ENCODE data around the gene SRL. TPM values are rescaled to one million over a fixed set of nuclear protein-coding genes. Genes with fewer than 3 reads are reported as not detected.
A peak's percentile ranks its signal among the peaks of the same experiment; 100 is the strongest.

Gene SRL
- total and polyA plus RNA-seq, 2 donors: 1.1 to 1.4 TPM

GRCh38 chr16:4249530-4250308 lies 7.8 kb upstream of the SRL start:
- Histone ChIP-seq H3K4me3 (ENCODE audit: low read length in 2 of 2) (no peak overlapping the region), H3K36me3 (ENCODE audit: control insufficient read depth in 2 of 2, insufficient read depth in 2 of 2, low read length in 1 of 2) (no peaks in the 10 kb centered on the region), H3K4me1 (ENCODE audit: control insufficient read depth in 2 of 2, insufficient read depth in 2 of 2, low read length in 2 of 2) (peaks cover 2 to 17% of the 10 kb centered on the region in 2 donors), H3K27me3 (ENCODE audit: control insufficient read depth in 2 of 2, insufficient read depth in 1 of 2, low read length in 1 of 2) (no peaks in the 10 kb centered on the region), H3K27ac (ENCODE audit: low read depth in 1 of 2, low read length in 1 of 2) (no peak overlapping the region), H3K9me3 (ENCODE audit: control insufficient read depth in 2 of 2, insufficient read depth in 1 of 2, low read length in 1 of 2) (peaks cover 0 to 5% of the 10 kb centered on the region in 2 donors)
- 97% methylated on average over 12 of the region's 12 CpGs for WGBS
- DNase-seq (ENCODE audit: low read depth in 6 of 9, low spot score in 9 of 9): no peak

- Histone ChIP-seq H3K36me3 (ENCODE audit: control insufficient read depth in 2 of 2, insufficient read depth in 2 of 2, low read length in 1 of 2) (no peaks in the 10 kb centered on the region), H3K27ac (ENCODE audit: low read depth in 1 of 2, low read length in 1 of 2) (no peak overlapping the region), H3K27me3 (ENCODE audit: control insufficient read depth in 2 of 2, insufficient read depth in 1 of 2, low read length in 1 of 2) (no peaks in the 10 kb centered on the region), H3K4me1 (ENCODE audit: control insufficient read depth in 2 of 2, insufficient read depth in 2 of 2, low read length in 2 of 2) (peaks cover 0 to 9% of the 10 kb centered on the region in 2 donors), H3K9me3 (ENCODE audit: control insufficient read depth in 2 of 2, insufficient read depth in 1 of 2, low read length in 1 of 2) (no peaks in the 10 kb centered on the region), H3K4me3 (ENCODE audit: low read length in 2 of 2) (no peak overlapping the region)
- no peak for DNase-seq (ENCODE audit: low read depth in 6 of 9, low spot score in 9 of 9)
- WGBS: 95% methylated on average over 7 of the region's 7 CpGs
Observed at GRCh38 chr16:4247460-4247784, 5.5 kb upstream of the SRL start.

- no peaks in the 10 kb centered on the region for H3K27me3 ChIP-seq (ENCODE audit: control insufficient read depth in 2 of 2, insufficient read depth in 1 of 2, low read length in 1 of 2)
- DNase-seq (ENCODE audit: low read depth in 6 of 9, low spot score in 9 of 9): peak in 1 of 9 donors; percentile 17
- WGBS: 64% methylated on average over 14 of the region's 14 CpGs
- H3K36me3 ChIP-seq (ENCODE audit: control insufficient read depth in 2 of 2, insufficient read depth in 2 of 2, low read length in 1 of 2): no peaks in the 10 kb centered on the region
- no peaks in the 10 kb centered on the region for H3K9me3 ChIP-seq (ENCODE audit: control insufficient read depth in 2 of 2, insufficient read depth in 1 of 2, low read length in 1 of 2)
- no peak overlapping the region for H3K27ac ChIP-seq (ENCODE audit: low read depth in 1 of 2, low read length in 1 of 2)
- no peak overlapping the region for H3K4me3 ChIP-seq (ENCODE audit: low read length in 2 of 2)
- peaks cover 0 to 13% of the 10 kb centered on the region in 2 donors for H3K4me1 ChIP-seq (ENCODE audit: control insufficient read depth in 2 of 2, insufficient read depth in 2 of 2, low read length in 2 of 2)
Observed at GRCh38 chr16:4246777-4247459, 5.0 kb upstream of the SRL start.

GRCh38 chr16:4245077-4245791 lies 3.4 kb upstream of the SRL start:
- Histone ChIP-seq H3K4me3 (ENCODE audit: low read length in 2 of 2) (no peak overlapping the region), H3K27ac (ENCODE audit: low read depth in 1 of 2, low read length in 1 of 2) (no peak overlapping the region), H3K9me3 (ENCODE audit: control insufficient read depth in 2 of 2, insufficient read depth in 1 of 2, low read length in 1 of 2) (no peaks in the 10 kb centered on the region), H3K27me3 (ENCODE audit: control insufficient read depth in 2 of 2, insufficient read depth in 1 of 2, low read length in 1 of 2) (no peaks in the 10 kb centered on the region), H3K4me1 (ENCODE audit: control insufficient read depth in 2 of 2, insufficient read depth in 2 of 2, low read length in 2 of 2) (peaks cover 0 to 21% of the 10 kb centered on the region in 2 donors), H3K36me3 (ENCODE audit: control insufficient read depth in 2 of 2, insufficient read depth in 2 of 2, low read length in 1 of 2) (no peaks in the 10 kb centered on the region)
- 95% methylated on average over 13 of the region's 13 CpGs for WGBS
- no peak for DNase-seq (ENCODE audit: low read depth in 6 of 9, low spot score in 9 of 9)

- H3K4me3 ChIP-seq (ENCODE audit: low read length in 2 of 2): no peak overlapping the region
- no peak for DNase-seq (ENCODE audit: low read depth in 6 of 9, low spot score in 9 of 9)
- no peaks in the 10 kb centered on the region for H3K9me3 ChIP-seq (ENCODE audit: control insufficient read depth in 2 of 2, insufficient read depth in 1 of 2, low read length in 1 of 2)
- no peaks in the 10 kb centered on the region for H3K36me3 ChIP-seq (ENCODE audit: control insufficient read depth in 2 of 2, insufficient read depth in 2 of 2, low read length in 1 of 2)
- H3K27me3 ChIP-seq (ENCODE audit: control insufficient read depth in 2 of 2, insufficient read depth in 1 of 2, low read length in 1 of 2): no peaks in the 10 kb centered on the region
- H3K27ac ChIP-seq (ENCODE audit: low read depth in 1 of 2, low read length in 1 of 2): peak overlapping the region in 1 of 2 donors; percentile 62
- WGBS: 96% methylated on average over 10 of the region's 10 CpGs
- peaks cover 0 to 24% of the 10 kb centered on the region in 2 donors for H3K4me1 ChIP-seq (ENCODE audit: control insufficient read depth in 2 of 2, insufficient read depth in 2 of 2, low read length in 2 of 2)
Observed at GRCh38 chr16:4244254-4245076, 2.6 kb upstream of the SRL start.

- WGBS: 78% methylated on average over 17 of the region's 17 CpGs
- H3K9me3 ChIP-seq (ENCODE audit: control insufficient read depth in 2 of 2, insufficient read depth in 1 of 2, low read length in 1 of 2): no peaks in the 10 kb centered on the region
- no peaks in the 10 kb centered on the region for H3K27me3 ChIP-seq (ENCODE audit: control insufficient read depth in 2 of 2, insufficient read depth in 1 of 2, low read length in 1 of 2)
- H3K4me3 ChIP-seq (ENCODE audit: low read length in 2 of 2): no peak overlapping the region
- H3K4me1 ChIP-seq (ENCODE audit: control insufficient read depth in 2 of 2, insufficient read depth in 2 of 2, low read length in 2 of 2): peaks cover 0 to 20% of the 10 kb centered on the region in 2 donors
- H3K36me3 ChIP-seq (ENCODE audit: control insufficient read depth in 2 of 2, insufficient read depth in 2 of 2, low read length in 1 of 2): no peaks in the 10 kb centered on the region
- no peak overlapping the region for H3K27ac ChIP-seq (ENCODE audit: low read depth in 1 of 2, low read length in 1 of 2)
- DNase-seq (ENCODE audit: low read depth in 6 of 9, low spot score in 9 of 9): no peak
Observed at GRCh38 chr16:4241258-4241927, 487 bp downstream of the SRL start.

- WGBS: 94% methylated on average over 12 of the region's 12 CpGs
- Histone ChIP-seq H3K27me3 (ENCODE audit: control insufficient read depth in 2 of 2, insufficient read depth in 1 of 2, low read length in 1 of 2) (no peaks in the 10 kb centered on the region), H3K27ac (ENCODE audit: low read depth in 1 of 2, low read length in 1 of 2) (no peak overlapping the region), H3K9me3 (ENCODE audit: control insufficient read depth in 2 of 2, insufficient read depth in 1 of 2, low read length in 1 of 2) (no peaks in the 10 kb centered on the region), H3K4me1 (ENCODE audit: control insufficient read depth in 2 of 2, insufficient read depth in 2 of 2, low read length in 2 of 2) (peaks cover 0 to 20% of the 10 kb centered on the region in 2 donors), H3K4me3 (ENCODE audit: low read length in 2 of 2) (no peak overlapping the region), H3K36me3 (ENCODE audit: control insufficient read depth in 2 of 2, insufficient read depth in 2 of 2, low read length in 1 of 2) (no peaks in the 10 kb centered on the region)
- DNase-seq (ENCODE audit: low read depth in 6 of 9, low spot score in 9 of 9): no peak
Observed at GRCh38 chr16:4240624-4241023, 1.3 kb downstream of the SRL start.

- H3K27me3 ChIP-seq (ENCODE audit: control insufficient read depth in 2 of 2, insufficient read depth in 1 of 2, low read length in 1 of 2): no peaks in the 10 kb centered on the region
- peaks cover 0 to 20% of the 10 kb centered on the region in 2 donors for H3K4me1 ChIP-seq (ENCODE audit: control insufficient read depth in 2 of 2, insufficient read depth in 2 of 2, low read length in 2 of 2)
- WGBS: 93% methylated on average over 19 of the region's 19 CpGs
- H3K36me3 ChIP-seq (ENCODE audit: control insufficient read depth in 2 of 2, insufficient read depth in 2 of 2, low read length in 1 of 2): no peaks in the 10 kb centered on the region
- no peak overlapping the region for H3K4me3 ChIP-seq (ENCODE audit: low read length in 2 of 2)
- DNase-seq (ENCODE audit: low read depth in 6 of 9, low spot score in 9 of 9): no peak
- no peaks in the 10 kb centered on the region for H3K9me3 ChIP-seq (ENCODE audit: control insufficient read depth in 2 of 2, insufficient read depth in 1 of 2, low read length in 1 of 2)
- H3K27ac ChIP-seq (ENCODE audit: low read depth in 1 of 2, low read length in 1 of 2): no peak overlapping the region
Observed at GRCh38 chr16:4239682-4240175, 2.2 kb downstream of the SRL start.
